HG03066 (cell line): Measurements from ENCODE around the gene PCDHB8.
"Not testable (repeated sequence)": the region's sequence is repeated elsewhere in the genome, so short reads cannot be mapped to it uniquely, and the experiment has no call there.

Experiments
- ATAC-seq: cut with Tn5 transposase; IDR thresholded peaks from one replicate; pipeline ENCODE4 v1.9.1; 2021; ENCODE audit warnings: low read depth; ENCODE audit not compliant: unreplicated experiment

The PCDHB8 gene

GRCh38 chr5:141224844-141225243 lies 47.3 kb downstream of the PCDHB8 start:
- not testable (repeated sequence) for ATAC-seq

GRCh38 chr5:141225421-141225820 lies 47.8 kb downstream of the PCDHB8 start:
- ATAC-seq: not testable (repeated sequence)
